ENCODE results near the gene GALT.

GALT gene

DNA sequence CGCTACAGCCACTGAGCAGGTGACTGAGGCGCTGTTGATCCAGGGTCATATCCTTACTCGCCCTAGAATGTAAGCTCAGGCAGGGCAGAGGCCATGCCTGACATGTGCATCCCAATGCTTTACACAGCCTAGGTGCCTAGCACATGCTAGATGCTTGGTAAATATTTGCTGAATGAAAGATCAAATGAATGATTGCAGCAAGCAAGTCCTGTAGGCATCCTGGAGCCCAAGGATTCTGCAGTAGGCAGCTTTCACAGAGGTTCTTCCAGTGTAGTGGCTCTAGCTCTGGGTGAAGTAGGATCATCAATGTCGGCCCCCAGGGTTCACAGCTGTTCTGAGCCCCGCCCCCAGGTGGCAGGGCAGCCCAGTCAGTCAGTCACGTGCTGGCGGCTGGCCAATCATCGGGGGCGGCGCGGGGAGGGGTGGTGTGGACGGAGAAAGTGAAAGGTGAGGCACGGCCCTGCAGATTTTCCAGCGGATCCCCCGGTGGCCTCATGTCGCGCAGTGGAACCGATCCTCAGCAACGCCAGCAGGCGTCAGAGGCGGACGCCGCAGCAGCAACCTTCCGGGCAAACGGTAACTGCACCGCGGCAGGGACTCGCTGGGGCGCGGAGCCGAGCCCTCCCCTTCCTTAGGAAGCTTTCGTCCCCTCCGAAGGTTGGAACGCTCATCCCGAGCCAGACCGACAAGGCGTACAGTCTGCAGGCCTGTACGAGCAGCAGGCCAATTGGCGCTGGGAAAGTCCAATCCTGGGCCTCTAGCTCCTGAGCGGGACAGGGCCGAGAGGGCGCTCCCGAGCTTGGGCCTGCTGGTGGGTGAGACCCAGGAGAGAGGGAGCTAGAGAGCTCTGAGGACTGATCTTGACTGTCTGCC, at the start of gene GALT:
Gene GALT, plus strand, starts transcription at position 465 of the 873 bp plus-strand sequence. Its CDS starts 30 bp downstream, at position 495.
- DNase-seq (ENCODE audit: low spot score) = peak; percentile 97

DNA sequence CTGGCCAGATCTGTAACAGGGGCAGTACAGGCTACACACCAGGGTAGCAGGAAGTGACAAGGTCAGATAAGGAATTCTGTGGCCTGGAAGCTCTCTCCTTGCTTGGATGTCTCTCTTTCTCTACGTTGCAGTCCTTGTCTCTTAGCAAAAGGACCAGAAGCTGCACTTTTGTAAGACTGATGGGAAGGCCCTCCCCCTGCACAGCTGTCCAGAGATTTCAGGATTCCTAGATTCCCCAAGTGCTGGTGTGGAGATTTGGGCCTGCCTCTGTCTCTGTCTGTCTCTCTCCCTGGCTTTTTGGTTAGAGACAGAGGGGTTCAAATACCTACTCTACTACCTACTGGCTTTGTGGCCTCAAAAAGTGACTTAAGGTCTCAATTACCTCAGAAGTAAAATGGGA, 46.9 kb upstream of the GALT start:
- DNase-seq (ENCODE audit: low spot score) = no peak

DNA sequence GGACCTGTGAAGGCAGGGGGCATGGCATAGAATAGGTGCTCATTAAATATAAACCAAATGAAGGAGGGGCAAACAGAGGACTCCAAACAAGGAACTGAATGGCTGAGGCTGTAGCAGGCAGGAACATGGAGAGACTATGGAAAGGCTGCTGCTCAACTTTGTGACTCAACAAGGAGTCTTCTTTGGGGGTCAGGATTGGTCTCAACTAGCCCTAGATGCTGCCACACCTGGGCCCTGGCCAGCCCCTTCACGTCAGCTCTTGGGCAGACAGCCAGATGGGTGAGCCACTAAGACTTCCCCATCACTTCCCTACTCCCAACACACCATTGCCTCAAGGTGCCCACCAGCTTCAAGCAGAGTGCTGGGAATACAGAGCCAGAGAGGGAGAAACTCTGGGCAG, 45.6 kb upstream of the GALT start:
- no peak for DNase-seq (ENCODE audit: low spot score)

DNA sequence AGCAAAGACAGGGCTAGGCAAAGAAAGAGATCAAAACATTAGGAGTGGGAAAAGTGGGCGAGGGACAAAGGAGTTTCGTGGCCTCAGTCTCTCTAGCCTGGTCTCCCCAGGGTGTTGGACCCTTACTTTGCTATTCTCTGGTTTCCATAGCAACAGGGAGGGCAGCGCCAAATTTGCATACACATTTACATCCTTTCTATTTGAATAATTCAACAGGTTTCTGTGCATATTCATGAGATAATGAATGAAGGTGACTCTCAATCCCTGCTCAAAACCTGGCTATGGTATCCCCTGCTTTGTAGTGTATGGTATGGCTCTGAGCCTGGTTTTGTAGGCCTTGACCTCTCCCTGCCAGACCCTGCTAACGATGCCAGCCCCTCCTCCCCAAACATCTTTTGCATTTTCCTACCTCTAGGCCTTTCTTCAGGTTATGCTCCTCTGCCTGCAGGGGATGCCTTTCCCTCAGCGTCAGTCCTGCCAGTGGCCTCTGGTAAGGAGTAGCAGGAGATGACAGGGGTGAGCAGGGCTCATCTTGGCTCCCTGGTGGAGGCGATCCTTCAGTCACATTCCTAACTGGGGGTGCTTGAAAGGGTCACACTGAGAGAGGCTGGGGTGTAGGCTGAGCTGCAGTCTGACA, 44.4 kb upstream of the GALT start:
- no peak for DNase-seq (ENCODE audit: low spot score)

DNA sequence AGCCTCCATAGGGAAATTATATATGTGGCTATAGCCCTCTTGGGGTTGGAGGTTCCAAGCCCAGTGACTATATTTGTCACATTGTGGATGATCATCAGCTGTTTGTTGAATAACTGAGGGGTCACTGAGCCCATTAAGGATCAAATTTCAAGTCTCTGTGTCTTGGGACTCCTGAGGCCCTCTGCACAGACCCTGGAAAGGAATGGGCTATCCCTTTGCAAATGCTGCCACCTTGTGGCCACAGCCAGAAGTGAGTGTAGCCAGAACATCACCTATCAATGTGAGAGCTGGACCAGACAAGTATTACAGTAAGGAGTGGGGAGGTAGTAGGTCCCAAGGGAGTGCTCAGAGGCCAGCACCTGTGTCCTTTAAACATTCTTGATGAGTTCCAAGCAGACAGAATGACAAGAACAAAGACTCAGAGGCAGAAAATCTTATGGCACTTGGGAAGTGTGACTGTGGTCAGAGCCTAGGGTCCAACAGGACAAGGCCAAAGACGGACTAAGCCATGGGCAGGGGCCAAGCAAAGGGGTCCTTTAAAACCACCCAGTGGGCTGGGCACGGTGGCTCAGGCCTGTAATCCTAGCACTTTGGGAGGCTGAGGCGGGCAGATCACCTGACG, 42.8 kb upstream of the GALT start:
- peak; percentile 90 for DNase-seq (ENCODE audit: low spot score)

DNA sequence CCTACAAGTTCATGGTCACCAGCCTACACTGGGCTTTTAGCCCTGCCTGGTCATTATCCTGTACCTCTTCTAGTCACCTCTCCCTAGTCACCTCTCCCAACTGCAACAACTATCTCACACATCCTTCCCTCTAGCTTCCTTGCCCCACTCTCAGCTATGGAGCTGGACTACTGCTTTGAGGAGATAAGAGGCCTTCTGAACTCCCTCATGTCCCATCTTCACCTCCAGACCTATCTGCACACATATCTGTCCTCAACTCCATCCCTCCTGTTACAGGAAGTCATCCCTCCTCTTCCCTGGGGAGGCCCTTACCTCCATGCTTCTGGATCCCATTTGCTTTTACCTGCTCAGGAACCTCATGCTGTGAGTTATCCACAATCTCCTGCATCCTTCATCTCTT, 40.3 kb upstream of the GALT start:
- DNase-seq (ENCODE audit: low spot score) = no peak

DNA sequence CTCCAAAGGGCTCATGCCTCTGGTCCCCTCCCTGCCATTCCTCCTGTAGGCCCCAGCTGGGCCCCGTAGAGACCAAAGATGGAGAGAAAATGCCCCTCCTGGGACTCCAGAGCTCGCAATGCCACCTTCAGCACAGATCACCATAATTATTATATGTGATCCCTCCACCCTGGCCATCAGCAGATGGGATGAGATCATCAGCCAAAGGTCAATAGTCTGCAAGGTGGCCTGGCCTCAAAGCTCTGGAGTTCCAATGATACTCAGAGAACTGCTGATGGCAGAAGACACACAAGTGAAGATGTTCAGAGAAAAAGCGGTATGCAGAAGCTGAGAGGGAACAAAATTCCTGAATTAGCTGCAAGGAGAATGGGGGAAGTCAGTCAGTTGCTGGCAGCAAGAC, 39.6 kb upstream of the GALT start:
- no peak for DNase-seq (ENCODE audit: low spot score)

DNA sequence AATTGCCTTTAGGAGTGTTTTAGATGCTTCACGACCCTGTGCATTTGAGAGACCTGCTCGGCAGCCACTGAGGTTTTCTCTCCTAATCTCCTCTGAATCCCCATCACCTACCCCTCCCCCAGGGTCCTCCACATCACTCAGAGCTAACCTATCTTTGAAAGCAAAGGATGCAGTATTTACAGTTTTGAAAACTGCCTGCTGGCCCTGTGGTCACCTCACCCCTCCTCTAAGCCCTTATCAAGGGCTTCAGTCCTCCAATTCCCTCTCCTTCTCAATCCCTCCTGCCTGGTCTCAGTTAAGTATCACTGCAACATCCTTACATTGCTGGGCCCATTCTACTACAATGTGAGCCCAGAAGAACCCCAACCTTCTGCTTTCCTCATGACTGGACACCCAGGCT, 39.1 kb upstream of the GALT start:
- DNase-seq (ENCODE audit: low spot score) = no peak

DNA sequence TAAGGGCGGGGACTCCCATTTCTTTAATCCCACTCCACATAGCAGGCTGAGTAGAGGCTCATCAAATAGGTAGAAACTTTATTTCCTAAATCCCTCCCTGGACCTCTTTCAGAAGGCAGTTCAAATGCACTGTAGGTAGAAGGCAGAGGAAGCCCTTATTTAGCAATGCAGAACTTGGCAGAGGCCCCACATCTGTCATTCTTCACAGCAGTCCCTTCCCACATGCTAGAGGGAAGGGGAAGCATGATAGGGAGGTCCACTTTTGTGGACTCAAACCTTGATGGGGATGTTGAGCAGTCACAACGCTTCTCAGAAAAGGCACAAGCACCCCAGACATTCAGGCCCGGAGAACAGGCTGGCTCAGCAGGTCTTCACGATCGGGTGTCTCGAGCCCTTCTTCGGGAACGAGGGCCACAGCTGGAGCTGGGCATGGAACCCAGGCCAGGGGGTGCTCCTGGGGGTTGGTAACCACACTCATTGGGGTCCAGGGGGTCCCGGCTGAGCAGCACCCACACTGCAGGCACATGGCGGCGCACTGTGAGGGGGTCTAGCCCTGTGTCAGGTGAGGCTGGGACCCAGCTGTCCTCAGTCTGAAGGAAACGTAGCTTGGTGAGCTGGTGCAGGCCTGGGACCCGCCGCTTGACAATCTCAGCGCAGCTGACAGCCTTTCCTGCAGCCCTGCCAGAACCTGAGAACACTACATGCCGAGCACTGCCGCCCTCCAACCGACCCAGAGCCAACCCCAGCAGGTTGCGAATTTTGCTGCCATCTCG, 35.9 kb upstream of the GALT start:
- DNase-seq (ENCODE audit: low spot score) = no peak

DNA sequence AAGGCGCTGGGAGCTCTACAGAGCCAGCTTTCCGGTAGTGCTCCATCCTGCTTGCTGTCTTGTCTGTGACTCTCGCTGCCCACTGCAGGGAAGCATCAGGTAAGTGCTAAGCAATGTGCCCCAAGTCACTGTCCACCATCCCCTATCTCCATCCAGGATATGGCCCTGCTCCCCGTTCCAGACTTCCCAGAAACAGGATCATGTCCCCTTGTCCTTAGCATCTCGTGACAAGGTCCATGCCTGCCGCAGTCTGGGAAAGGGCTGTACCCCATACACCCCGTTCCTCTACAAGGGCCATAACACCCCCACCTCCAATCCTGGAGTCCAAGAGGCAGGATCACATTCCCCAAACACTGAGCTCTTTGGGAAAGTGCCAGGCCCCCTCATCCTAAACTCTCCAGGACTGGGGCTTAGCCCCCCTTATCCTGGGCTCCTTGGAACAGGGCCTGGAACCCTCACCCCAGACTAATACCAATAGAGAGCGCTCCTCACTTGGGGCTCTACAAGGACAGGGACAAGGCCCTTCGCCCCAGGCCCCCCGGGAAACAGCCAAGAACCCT, 35.1 kb upstream of the GALT start:
- no peak for DNase-seq (ENCODE audit: low spot score)

DNA sequence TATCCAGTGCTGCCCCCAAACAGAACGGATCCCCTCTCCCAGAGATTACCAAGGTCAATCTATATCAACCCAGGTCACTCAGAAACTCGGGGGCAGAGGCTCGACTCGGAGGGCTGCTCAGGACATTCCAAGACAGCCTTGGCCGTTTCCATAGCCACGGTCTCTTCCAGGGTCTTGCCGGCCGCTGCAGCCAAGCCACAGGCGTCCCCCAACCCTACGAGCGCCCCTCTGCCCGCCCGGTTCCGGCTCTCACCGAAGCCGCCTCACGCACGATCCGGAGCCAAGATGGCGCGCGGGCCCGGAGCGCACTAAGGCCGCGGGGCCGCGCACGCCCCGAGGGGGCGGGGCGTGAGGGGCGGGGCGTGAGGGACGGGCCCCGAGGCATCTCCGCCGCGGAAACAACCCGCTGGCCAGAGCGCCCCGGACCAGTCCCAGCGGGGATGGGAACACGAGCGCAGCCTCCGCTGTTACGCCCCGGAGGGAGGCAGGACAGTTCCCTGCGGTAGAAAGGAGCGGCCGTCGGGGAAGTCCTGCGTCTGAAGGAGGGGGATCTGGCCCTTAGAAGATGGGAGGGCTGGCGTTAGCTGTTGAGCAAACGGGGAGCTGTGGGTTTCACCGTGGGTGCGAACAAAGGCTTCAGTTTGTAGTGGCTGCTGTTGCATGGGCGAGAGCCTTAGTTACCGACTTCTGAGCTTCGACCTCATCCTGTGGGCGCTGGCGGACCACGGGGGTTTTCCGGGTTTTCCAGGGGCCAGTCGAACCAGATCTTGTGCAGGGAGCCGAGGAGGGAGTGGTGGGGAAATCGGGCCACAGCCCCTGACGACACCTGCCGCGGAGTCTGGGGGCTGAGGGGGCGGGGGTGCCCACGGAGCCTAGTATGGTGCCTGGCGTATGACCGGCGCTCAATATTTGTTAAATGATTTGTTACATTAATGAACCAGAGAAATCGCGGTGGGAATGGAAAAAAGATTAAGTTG, 34.4 kb upstream of the GALT start, which contains the start of gene RPP25L:
Gene RPP25L, minus strand, starts transcription at position 287 of the 977 bp plus-strand sequence. CDS start 801 bp downstream, outside the sequence.
- DNase-seq (ENCODE audit: low spot score) = peak; percentile 90

DNA sequence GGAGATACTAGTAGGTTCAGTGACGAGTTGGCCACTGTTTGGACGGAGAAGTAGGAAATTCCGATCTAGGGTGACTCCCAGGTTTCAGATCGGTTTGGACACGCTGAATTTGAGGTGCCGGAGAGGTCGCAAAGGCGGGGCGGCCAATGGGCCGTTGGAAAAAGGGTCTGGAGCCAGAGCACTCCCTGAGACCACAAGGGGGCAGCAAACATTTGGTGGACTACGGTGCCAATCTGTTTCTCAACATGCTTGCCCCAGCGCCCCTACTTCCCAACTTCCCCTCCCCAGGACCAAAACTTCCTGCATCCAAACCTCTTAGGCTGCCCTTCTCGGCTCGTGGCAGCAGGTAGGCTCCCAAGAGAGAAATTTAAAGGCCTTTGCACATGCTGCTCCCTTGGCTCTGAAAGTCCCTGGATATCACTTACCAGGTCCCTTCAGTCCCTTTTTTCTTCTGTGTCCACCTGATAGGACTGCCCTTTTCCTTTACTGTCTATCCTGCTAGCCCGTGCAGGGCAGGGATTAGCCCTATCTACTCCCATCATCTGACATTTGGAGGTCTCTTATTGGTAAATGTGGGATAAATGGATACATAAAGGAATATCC, 33.6 kb upstream of the GALT start:
- peak; percentile 88 for DNase-seq (ENCODE audit: low spot score)

DNA sequence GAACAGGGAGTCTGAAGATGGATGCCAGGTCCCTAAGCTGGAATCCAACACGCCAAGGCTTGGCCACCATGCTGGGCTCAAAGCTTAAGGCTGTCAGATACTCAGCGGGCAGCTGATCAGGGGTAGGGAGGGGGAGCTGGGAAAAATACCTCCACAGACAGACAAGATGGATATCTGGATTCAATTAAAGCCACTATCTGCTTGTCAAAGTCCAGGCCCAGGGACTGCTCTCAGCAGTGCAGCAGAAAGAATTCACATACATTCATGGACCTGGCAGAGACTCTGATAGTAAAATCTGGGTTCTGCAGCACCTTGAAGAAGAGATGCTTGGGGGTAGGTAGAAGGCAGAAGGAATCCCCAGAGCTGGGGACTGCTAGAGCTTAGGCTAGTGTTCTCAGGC, 31.3 kb upstream of the GALT start:
- no peak for DNase-seq (ENCODE audit: low spot score)

DNA sequence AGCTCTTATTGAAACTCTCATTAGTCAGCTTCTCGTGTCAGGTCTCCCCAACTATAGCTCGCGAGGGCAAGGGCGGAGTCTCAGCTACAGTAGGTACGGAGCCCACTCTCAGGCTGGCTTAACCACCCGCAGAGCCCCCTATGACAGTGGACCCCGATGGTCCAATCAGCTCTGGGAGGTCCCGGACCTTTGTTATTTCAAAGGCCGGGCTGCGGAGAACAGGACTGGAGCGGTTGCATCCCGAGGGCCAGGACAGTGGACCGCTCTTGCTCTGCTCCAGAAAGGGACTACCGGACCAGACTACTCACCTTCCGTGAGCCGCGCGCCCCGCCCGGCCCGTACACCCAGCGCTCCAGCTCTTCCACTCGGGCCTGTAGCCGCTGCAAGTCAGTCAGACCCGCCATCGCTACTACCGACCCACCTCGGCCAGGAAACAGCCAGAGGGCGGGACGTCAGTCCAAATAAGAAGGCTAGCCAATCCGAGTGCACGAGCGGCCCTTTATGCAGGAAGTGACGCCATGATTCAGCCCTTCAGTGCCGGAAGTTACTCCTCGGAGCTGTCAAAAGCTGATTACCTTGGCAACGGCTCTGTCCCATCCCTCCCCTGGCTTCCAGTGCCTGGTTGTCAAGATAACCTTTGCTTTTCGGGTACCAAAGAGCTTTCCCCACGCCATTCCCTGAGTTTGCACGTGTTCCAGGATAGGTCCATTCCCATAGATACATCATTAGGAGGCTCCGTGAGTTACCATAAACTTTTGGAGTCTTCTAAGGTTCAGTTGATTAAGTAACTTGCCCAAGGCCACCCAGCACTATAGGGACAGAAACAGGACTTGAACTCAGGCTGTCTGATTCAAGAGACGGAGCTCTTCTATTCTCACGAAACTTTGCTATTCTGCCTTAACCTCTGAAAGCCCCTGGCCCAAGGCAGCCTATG, 26.1 kb upstream of the GALT start, which contains the start of gene DCTN3:
Gene DCTN3, minus strand, starts transcription at position 435 of the 934 bp plus-strand sequence. Its CDS starts 31 bp downstream, at position 404.
- DNase-seq (ENCODE audit: low spot score) = peak; percentile 92

DNA sequence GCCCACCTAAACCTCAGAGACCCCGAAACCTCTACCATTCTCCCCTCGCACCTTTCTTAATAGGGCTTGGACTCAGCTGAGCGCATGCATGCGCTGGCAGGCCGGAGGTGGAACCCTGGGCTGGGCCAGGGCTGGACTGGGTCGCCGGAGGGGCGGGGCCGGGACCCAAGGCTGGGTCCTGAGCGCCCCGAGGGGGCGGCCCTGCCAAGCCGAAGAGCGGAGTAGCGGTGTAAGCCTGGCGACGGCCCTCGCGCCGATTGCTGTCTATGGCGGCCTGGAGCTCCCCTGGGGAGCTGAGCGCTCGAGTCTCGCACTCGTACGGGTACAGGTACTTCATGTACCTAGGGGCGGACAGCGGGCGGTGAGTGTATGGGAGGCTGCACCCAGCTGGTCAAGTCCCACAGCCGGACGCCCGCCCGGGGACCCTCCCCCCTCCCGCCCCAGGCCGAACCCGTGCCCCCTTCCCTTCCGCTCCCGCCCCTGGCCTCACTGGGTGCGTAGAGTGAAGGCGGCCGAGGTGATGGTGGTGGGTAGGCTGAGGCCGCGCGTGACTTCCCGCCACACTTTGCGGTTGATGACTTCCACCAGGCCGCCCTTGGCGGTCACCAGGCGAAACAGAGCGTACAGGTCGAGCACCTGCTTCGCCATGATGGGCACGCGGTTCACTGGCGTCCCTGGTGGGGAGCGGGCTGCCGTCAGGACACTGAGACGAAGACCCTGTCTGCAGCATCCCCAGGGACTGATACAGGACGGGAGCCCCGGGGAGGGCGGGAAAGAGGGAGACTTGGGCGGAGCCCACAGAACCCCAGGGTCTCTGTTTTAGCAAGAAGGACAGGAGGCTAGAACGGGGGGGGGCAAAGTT, 22.9 kb upstream of the GALT start:
- no peak for DNase-seq (ENCODE audit: low spot score)

DNA sequence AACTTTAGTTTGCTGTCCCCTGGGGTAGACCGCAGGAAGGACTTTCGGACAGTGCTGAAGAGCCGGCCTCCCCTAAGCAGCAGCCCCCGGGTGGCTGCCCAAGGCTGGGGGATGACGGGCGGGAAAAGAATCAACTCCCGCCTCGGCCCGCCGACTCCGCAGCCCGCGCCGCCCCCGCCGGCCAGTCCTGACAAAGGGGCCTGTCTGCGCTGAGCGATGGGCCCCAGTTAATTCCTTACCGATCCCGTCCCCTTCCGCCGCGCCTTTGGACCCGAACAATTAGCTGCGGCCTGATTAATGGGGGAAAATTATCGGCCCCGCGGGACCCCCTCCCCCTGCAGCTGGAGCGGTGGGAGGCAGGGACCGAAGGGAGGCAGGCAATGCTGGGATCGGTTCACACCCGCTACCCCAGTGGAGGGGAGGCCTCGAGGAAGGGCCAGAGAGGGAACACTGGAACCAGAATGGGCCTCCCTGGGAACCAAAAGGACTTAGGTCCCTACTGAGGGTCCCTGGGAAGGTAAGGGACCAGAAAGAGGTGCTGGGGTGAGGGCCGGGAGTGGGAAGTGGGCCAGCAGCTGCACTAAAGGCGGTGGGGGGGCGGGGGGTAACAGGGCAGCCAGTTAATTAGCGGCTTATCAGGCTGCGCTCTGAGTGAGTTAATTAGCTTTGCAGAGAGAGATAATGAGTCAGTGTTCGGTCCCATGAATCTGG, 21.8 kb upstream of the GALT start:
- DNase-seq (ENCODE audit: low spot score) = peak; percentile 66

DNA sequence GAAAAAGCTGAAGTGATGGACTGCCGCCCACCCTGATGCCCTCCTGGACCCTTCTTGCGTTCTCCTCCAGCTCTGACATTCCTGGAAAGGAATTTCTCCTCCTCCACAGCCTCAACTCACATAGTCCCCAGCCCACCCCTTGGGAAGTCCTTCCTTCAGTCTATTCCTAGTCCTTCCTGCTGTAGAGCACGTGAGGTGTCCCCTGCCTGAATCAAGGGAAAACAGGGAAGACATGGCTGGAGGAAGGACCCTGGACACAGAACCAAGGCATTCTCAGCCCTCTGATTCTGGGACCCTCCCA, 21.3 kb upstream of the GALT start:
- no peak for DNase-seq (ENCODE audit: low spot score)
